Hepatocyte (in vitro differentiated cells): ENCODE data around the gene GLS. TPM values are rescaled to one million over a fixed set of nuclear protein-coding genes. Genes with fewer than 3 reads are reported as not detected.
A peak's percentile ranks its signal among the peaks of the same experiment; 100 is the strongest.

Experiments used
- DNase-seq: peaks from one replicate; pipeline ENCODE4 v3.0.0-alpha.2; 2016; ENCODE audit warnings: low spot score
- H2AFZ ChIP-seq: fragments of 200-600 bp; sonication (generic); 2 replicates; pipeline ENCODE4 v1.6.0; 2016; ENCODE audit warnings: antibody characterized with exemption, mild to moderate bottlenecking
- H3K27ac ChIP-seq: fragments of 200-600 bp; sonication (generic); 2 replicates; pipeline ENCODE4 v1.5.1; 2016; ENCODE audit warnings: mild to moderate bottlenecking
- H3K27me3 ChIP-seq: fragments of 200-600 bp; sonication (generic); 2 replicates; pipeline ENCODE4 v1.6.1; 2016
- H3K36me3 ChIP-seq: fragments of 200-600 bp; sonication (generic); replicated peaks from 2 replicates; pipeline ENCODE4 v1.5.1; 2016; ENCODE audit warnings: low read depth; ENCODE audit not compliant: insufficient read depth
- H3K4me1 ChIP-seq: fragments of 200-600 bp; sonication (generic); 2 replicates; pipeline ENCODE4 v1.5.1; 2016; ENCODE audit warnings: mild to moderate bottlenecking, moderate library complexity; ENCODE audit not compliant: insufficient read depth
- H3K4me2 ChIP-seq: fragments of 200-600 bp; sonication (generic); 2 replicates; pipeline ENCODE4 v1.6.0; 2016
- H3K4me3 ChIP-seq: fragments of 200-600 bp; sonication (generic); 2 replicates; pipeline ENCODE4 v1.5.1; 2016; ENCODE audit warnings: mild to moderate bottlenecking
- H3K79me2 ChIP-seq: fragments of 200-600 bp; sonication (generic); 2 replicates; pipeline ENCODE4 v1.6.0; 2017; ENCODE audit warnings: mild to moderate bottlenecking
- H3K9me2 ChIP-seq: fragments of 200-600 bp; sonication (generic); replicated peaks from 2 replicates; pipeline ENCODE4 v1.6.0; 2017; ENCODE audit warnings: mild to moderate bottlenecking; ENCODE audit not compliant: insufficient read depth
- H3K9me3 ChIP-seq: fragments of 200-600 bp; sonication (generic); 2 replicates; pipeline ENCODE4 v1.5.1; 2016; ENCODE audit warnings: low read depth, mild to moderate bottlenecking
- H4K20me1 ChIP-seq: fragments of 200-600 bp; sonication (generic); 2 replicates; pipeline ENCODE4 v1.6.0; 2016; ENCODE audit warnings: mild to moderate bottlenecking; ENCODE audit not compliant: insufficient read depth, poor library complexity, severe bottlenecking
- CTCF ChIP-seq: fragments of 200-600 bp; sonication (generic); IDR thresholded peaks from 2 replicates; pipeline ENCODE4 v1.5.1; 2016; ENCODE audit warnings: antibody characterized with exemption, mild to moderate bottlenecking; ENCODE audit not compliant: poor library complexity
- EZH2 ChIP-seq: fragments of 200-600 bp; sonication (generic); IDR thresholded peaks from 2 replicates; pipeline ENCODE4 v1.6.1; 2016; ENCODE audit warnings: antibody characterized with exemption, mild to moderate bottlenecking, borderline replicate concordance
- EZH2phosphoT487 ChIP-seq: fragments of 200-600 bp; sonication (generic); IDR thresholded peaks from one replicate; pipeline ENCODE4 v1.6.1; 2018; ENCODE audit warnings: antibody characterized with exemption, mild to moderate bottlenecking, low read depth, moderate library complexity; ENCODE audit not compliant: unreplicated experiment, severe bottlenecking
- WGBS: methylation state at CpG from one replicate; pipeline ENCODE4 v1.1.6; 2016; ENCODE audit warnings: low lambda C conversion rate; ENCODE audit errors: missing lambda C conversion rate; 5-methylcytosine and 5-hydroxymethylcytosine counted together
- polyA plus RNA-seq: library from polyadenylated mRNA; unstranded; fragments of >200 nt; fragmentation: Nextera tagmentation; extraction: Ambion mirVana; gene quantifications from 2 replicates; pipeline ENCODE4 v1.2.1, GENCODE V29; 2016
- total RNA-seq: library from RNA; depleted of rRNA; stranded (reverse); fragments of >200 nt; gene quantifications from 2 replicates; pipeline ENCODE4 v1.2.3, GENCODE V29; 2014

The GLS gene
- total RNA-seq (385 and 460 TPM in 2 replicates), polyA plus RNA-seq (78.8 and 78.9 TPM in 2 replicates)

- peaks cover 49% of the 10 kb centered on the region for H3K79me2 ChIP-seq
- peak within 1 kb of the TSS; percentile 68 for H3K4me3 ChIP-seq
- H3K9me3 ChIP-seq, result no peaks in the 10 kb centered on the region
- WGBS, result under 1% methylated on average over 46 of the region's 56 CpGs
- peak within 1 kb of the TSS; percentile 89 for H3K27ac ChIP-seq
- H3K27me3 ChIP-seq, result no peaks in the 10 kb centered on the region
- H3K36me3 ChIP-seq, result no peaks in the 10 kb centered on the region
- H4K20me1 ChIP-seq, result peaks cover 38% of the 10 kb centered on the region
- H3K4me2 ChIP-seq, result peak within 1 kb of the TSS; percentile 82
- peak; percentile 97 for DNase-seq
- no peaks in the 10 kb centered on the region for H3K9me2 ChIP-seq
- peaks cover 4% of the 10 kb centered on the region for H3K4me1 ChIP-seq
- peak within 1 kb of the TSS; percentile 58 for H2AFZ ChIP-seq
- TF ChIP-seq EZH2phosphoT487 (no peak), EZH2 (no peak), CTCF (no peak)
Measured at GRCh38 chr2:190880378-190881083, at the start of gene GLS. GLS (plus strand) TSS chr2:190880821; CDS start chr2:190881085, 264 bp downstream.

- no peak overlapping the region for H3K4me2 ChIP-seq
- H4K20me1 ChIP-seq, result no peaks in the 10 kb centered on the region
- no peaks in the 10 kb centered on the region for H3K9me3 ChIP-seq
- no peaks in the 10 kb centered on the region for H3K27me3 ChIP-seq
- no peak overlapping the region for H2AFZ ChIP-seq
- no peak for DNase-seq
- no peaks in the 10 kb centered on the region for H3K9me2 ChIP-seq
- H3K36me3 ChIP-seq, result no peaks in the 10 kb centered on the region
- no peak overlapping the region for H3K4me3 ChIP-seq
- WGBS, result 96% methylated on average over 3 of the region's 3 CpGs
- no peak overlapping the region for H3K27ac ChIP-seq
- no peak for TF ChIP-seq CTCF
- TF ChIP-seq EZH2phosphoT487, result no peak
- TF ChIP-seq EZH2, result no peak
- H3K79me2 ChIP-seq, result no peaks in the 10 kb centered on the region
- H3K4me1 ChIP-seq, result peaks cover 10% of the 10 kb centered on the region
Measured at GRCh38 chr2:190831941-190832340, 48.7 kb upstream of the GLS start.

GRCh38 chr2:190834890-190835208 is 45.8 kb upstream of the GLS start:
- H3K27ac ChIP-seq, result peak overlapping the region; percentile 33
- no peak overlapping the region for H2AFZ ChIP-seq
- H3K4me3 ChIP-seq, result no peak overlapping the region
- peak overlapping the region; percentile 45 for H3K4me2 ChIP-seq
- no peaks in the 10 kb centered on the region for H4K20me1 ChIP-seq
- no peaks in the 10 kb centered on the region for H3K36me3 ChIP-seq
- H3K9me2 ChIP-seq, result no peaks in the 10 kb centered on the region
- TF ChIP-seq EZH2phosphoT487 (no peak), CTCF (no peak), EZH2 (no peak)
- H3K27me3 ChIP-seq, result no peaks in the 10 kb centered on the region
- H3K9me3 ChIP-seq, result no peaks in the 10 kb centered on the region
- no peak for DNase-seq
- H3K4me1 ChIP-seq, result peaks cover 18% of the 10 kb centered on the region
- no peaks in the 10 kb centered on the region for H3K79me2 ChIP-seq
- 47% methylated on average over 1 of the region's 1 CpG for WGBS
